ENCODE data around the gene OMA1.

- TF ChIP-seq CTCF (optimal IDR thresholded peaks at IDR 0.05 in 1 of 3, IDR thresholded peaks at IDR 0.05 in 1 of 3, conservative IDR thresholded peaks at IDR 0.05 in 1 of 3; ENCODE audit: extremely low read depth in 1 of 3, insufficient read depth in 2 of 3, low read length in 3 of 3) (no peak), EZH2 (IDR thresholded peaks at IDR 0.05; ENCODE audit: low read length) (no peak)
Observed at GRCh38 chr1:58570817-58571216, 24.3 kb upstream of the OMA1 start.

Measured in keratinocyte (primary cell).